ENCODE results near the gene NRP2.
A peak's percentile ranks its signal among the peaks of the same experiment; 100 is the strongest.

The NRP2 gene

GRCh38 chr2:205807758-205808157, 125.5 kb downstream of the NRP2 start:
- no peak for DNase-seq (ENCODE audit: low spot score)

GRCh38 chr2:205808486-205809121, 126.3 kb downstream of the NRP2 start:
- DNase-seq (ENCODE audit: low spot score): no peak

GRCh38 chr2:205811387-205811786, 129.1 kb downstream of the NRP2 start:
- no peak for DNase-seq (ENCODE audit: low spot score)

DNA sequence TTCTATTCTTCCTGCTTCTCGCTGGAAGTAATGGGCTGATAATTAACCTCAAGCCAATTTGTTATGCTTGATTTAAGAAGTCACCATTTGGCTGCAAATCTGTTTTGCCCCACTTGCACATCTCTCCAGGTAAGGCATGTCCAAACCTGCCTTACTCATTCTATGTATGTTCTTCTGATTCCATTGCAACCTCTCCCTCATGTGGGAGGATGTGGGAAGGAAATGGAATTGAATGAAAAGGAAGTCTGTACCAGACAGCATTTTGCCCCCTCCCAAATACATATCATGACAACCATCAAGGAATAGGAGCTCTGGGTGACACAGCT, 131.7 kb downstream of the NRP2 start:
- DNase-seq (ENCODE audit: low spot score): no peak

- no peak for DNase-seq (ENCODE audit: low spot score)
Observed at GRCh38 chr2:205815673-205816072, 133.4 kb downstream of the NRP2 start.

DNA sequence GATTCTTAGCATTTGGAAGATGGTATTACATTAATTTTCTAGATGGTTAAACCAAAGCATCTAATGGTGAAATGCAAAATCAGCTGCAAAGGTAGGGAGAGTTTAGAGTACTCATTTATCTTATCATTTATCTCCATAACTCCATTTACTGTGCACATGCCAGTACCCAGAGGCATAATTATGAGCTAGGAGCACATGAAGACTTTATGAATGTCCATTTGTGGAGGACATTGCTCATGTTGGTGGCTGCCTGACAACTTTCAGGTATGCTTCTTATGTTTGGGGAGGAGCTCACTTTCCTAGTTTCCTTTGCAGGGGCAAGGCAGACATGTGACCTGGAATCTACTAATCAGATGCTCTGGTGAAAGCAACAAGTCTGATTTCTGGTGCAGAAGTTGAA, 134.0 kb downstream of the NRP2 start:
- DNase-seq (ENCODE audit: low spot score): no peak

- peak; percentile 4 for DNase-seq (ENCODE audit: low spot score)
Observed at GRCh38 chr2:205822579-205822978, 140.3 kb downstream of the NRP2 start.

DNA sequence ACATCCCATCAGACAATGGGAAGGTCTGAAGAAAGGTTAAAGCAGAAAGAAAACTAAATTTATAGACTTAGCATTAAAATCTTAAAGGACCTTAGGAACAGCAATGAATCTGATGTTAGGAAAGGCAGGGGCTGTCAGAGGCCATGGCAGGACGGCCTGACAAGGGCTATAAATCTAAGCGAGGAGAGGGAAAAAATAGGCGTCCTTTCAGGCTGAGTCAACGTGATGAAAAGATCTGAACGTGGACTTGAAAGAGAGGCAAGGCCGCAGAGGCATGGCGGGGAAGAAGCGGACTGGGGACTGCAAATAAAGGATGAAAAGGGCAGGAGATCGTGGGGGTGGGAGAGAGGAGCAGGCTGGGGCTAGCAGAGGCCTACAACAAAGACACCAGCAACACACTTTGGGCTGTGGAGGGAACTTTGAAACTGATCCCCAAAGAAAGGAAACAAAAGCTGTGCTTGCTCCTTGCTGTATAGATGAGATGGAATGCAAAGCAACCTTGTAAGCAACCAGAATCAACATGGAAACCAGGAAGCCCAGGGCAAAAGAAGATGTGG, 145.6 kb downstream of the NRP2 start:
- no peak for DNase-seq (ENCODE audit: low spot score)

DNA sequence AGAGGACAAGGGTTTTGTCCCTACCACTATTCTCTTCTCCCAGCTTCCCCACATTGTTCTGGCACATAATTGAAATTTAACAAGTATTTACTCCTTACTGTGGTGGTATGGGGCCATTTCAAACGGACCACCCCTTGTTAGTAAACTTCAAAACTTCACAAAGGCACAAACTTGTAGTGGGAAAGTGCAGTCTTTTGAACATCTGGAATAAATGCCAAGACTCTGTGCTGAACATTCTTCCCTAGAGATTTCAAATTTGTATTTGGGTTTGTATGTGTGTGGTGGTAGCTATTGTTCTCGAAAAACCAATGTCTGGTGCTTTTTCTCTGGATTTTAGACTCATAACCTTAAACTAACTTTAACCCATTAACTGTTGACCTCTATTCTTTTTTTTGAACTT, 151.6 kb downstream of the NRP2 start:
- DNase-seq (ENCODE audit: low spot score): no peak

GRCh38 chr2:205834796-205835195, 152.5 kb downstream of the NRP2 start:
- no peak for DNase-seq (ENCODE audit: low spot score)

DNA sequence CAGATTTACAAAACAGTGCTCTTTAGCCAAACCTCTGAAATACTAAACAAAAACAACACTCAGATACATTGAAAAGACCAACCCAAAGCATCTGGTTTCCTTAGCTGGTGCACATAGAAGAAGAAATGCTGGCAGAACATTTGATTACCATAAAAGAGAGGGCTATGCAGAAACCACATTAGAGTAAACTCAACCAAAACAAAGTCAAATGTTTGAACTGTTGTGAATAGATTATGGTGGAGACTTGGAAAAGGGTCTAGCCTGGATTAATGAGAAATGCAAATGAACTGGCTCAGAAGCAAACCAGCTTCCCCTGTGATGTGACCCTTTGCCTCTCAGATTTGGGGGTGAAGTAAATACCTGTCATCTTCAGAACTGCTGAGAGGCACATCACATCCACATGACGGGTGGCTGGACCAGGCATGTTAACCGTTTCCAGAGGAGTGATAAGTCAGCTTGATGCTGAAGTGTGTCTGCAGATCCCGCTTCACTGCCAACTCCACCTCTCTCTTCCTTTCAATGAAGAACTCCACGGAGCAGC, 153.0 kb downstream of the NRP2 start:
- no peak for DNase-seq (ENCODE audit: low spot score)

- DNase-seq (ENCODE audit: low spot score): no peak
Observed at GRCh38 chr2:205835923-205836322, 153.6 kb downstream of the NRP2 start.

- DNase-seq (ENCODE audit: low spot score): no peak
Observed at GRCh38 chr2:205836477-205837221, 154.3 kb downstream of the NRP2 start.

DNA sequence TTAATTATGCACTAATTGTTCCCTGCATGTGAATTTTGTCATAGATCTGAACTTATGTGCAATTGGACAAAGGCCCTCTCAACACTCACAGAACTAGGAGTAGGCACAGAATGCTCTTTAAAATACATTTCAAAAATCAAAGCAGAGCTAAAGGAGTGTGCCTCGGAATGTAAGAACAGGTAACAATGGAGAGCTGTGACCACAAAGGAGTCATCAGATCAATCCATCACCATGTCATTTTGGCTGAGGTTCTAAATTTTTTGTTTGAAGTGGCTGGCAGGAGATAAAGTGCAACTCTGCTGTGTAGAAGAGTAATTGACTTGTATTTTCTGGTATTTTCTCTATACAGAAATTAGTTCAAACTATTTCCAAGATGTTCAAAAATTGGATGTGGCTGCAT, 155.4 kb downstream of the NRP2 start:
- DNase-seq (ENCODE audit: low spot score): no peak

DNA sequence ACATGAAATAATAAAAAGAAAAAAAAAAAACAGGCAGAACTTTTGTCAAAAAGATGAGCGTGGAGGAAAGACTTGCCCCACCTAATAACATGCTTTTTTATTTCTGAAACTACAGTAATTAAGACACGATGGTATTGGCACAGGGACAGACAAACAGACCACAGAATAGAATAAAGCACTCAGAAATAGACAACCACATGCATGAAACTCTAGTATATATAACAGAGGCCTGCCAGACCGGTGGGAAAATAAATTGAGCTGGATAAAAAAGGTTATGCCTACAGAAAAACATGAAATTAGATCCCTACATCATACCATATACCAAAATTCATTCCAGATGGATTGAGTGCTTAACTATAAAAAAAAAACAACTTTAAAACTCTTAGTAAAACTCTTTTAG, 163.1 kb downstream of the NRP2 start:
- no peak for DNase-seq (ENCODE audit: low spot score)

All from RKO (cell line).